Activated naive CD8-positive, alpha-beta T cell treated with anti-CD3 and anti-CD28 coated beads, Interleukin-2, amount 50 U/mL, for 16 hours (primary cell): ENCODE measurements around the gene LRSAM1.

Source experiments
- DNase-seq: peaks from one replicate; pipeline ENCODE4 v3.0.0-alpha.2; 2020; ENCODE audit warnings: low read depth, low spot score

Gene LRSAM1

DNA sequence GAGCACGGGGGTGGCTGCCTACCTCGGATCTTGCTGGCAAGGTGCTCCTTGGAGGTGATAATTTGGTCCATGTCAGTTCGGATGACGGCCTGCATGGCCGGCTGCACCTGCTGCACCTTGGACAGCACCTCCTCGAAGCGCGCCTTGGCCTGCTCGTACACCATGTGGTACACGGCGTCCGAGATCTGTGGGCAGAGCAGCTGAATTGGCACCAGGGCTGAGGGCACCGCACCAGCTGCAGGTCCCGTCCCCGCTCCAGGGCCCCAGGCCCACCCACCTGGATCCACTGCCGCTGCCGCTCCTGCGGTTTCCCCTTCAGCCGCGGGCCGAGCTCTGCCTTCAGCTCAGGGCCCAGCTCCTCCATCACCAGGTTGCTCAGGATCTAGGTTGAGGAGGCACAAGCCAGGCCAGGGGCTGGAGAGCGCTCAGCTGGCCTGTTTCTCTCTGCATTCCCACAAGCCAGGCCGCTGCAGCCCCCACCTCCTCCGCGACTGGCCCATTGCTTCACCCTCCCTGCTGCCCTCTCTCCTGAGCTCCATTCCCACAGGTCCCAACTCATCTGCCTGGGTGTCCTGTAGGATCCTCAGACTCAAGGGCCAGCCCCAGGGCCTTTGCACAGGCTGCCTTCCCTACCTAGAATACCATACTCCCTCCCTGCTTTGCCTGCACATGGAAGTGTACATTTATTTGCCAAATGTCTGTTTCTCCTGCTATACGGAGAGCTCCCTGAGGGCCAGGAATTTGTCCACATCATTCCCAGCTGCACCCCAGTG lies 65.7 kb downstream of the LRSAM1 start:
- DNase-seq = no peak

DNA sequence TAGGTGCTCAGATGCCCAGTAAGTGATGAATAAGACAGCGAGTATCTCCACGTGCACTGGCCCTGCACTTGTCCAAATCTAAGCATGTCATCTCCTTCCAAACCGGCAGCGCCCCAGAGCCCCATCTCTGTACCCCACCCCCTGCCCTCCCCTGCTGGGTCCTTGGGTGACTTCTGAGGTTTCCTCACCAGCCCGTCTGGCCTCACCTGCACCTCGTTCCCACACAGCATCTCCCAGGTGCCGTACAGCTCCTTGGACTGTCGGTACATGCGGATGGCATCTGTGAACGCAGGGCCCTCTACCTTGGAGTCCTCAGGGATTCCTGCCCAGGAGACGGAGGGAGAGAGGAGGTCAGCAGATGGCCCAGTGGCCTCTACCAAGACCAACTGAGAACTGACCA lies 66.3 kb downstream of the LRSAM1 start:
- no peak for DNase-seq

DNA sequence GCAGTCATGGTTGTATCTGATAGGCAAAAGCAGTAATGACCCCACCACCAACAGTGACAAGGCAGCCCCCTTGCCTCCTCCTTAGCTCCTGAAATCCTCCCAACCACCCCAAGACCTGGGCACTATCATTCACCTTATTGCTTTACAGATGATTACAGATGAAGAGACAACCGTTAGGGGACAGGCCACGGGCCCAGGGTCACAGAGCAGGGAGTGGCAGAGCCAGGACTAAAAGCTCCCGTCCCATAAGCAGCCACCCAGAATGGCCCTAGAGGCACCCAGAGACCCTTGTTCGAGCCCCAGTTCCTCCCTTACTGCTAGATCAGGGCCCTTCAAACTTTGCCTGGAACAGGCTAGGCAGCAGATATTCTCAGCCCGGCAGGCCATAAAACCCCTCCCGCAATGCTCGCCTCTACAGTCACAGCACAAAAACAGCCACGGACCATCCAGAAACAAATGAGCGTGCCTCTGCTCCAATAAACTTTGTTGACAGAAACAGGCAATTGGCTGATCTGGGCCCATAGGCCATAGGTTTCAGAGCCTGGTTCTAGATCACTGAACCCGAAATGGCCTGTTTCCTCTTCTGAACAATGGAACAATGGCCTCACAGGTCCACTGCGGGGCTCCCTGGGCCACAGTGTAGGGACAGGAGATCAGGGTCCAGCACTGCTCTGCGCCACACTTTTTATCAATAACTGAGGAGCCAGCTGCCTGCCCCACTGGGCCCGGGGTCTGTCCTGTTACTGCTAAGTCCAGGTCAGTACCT lies 67.0 kb downstream of the LRSAM1 start:
- DNase-seq = no peak

DNA sequence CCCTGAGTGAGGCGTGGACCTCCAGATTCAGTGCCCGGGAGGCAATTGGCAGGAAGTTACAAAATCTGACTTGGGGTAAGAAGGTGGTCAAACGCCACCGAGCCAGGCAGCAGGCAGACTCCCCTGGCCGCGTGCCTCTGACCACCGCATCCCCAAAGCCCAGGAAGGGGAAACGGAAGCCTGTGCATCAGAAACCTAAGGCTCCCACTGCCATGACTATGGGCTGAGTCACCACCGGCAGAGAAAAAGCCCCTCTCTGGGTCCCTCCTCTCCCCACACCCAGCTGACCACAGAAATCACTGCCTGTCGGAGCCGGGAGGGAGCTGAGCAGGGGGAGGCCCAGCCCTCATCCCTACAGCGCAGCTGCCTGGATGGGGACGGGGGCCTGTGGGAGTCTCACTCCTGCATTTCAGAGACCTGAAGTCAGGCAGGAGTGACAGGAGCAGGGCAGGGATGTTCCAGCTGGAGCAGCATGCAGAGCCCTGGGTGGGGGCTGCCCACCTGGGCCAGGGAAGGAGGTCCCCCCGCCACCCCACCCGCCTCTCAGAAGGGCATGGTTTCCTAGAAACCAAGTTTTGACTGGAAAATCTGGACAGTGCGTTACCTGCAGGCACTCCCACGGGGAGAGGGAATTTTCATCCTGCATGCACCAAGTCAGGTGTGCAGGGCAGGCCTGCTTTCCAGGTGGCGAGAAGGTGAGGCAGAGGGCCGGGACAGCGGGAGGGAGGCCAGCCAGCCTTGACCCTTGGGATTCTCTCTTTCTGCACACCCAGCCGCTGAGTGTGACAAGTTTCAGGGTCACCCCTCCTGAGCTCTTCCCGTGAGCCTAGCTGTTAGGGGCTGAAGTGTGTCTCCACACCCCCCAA lies 68.2 kb downstream of the LRSAM1 start:
- DNase-seq = no peak

DNA sequence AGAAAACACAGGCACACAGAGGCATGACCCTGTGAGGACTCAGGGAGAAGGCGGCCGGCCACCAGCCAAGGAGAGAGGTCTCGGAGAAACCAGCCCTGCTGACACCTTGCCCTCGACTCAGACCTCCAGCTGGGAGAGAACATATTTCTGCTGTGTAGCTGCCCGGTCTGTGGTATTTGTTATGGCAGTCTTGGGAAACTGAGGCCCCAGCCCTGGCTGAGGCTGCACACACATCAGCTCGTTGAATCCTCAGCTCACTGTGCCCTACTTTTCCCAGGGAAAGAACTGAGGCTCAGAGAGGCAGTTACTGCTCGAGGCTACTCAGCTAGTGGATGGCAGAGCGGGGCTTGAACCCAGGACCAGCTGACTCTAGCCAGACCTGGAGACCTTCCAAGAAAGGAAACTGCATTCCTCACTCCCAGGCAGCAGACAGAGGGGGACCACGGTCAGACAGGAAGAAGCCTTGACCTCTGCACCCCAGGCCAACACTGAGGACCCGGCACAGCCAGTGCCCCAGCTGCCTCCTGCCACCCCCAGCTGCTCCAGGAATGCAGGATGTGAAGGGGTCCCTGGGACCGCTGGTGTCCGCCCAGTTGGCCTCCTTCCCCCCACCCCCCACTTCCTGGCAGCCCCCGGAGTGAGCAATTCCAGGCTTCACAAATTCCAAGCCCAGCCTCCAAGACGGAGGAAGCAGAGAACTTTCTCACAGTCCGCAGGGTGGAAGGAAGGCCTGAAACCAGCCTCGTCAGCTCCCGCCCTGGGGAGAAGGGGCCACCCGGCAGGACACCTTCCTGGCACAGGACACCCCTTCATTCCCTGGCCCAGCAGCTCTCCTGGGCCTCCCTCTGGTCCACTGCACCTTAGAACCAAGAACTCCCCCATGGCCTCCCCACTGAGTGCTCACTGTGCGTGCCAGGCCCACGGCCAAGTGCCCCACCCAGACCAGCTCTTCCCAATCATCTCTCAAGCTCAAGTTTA lies 69.9 kb downstream of the LRSAM1 start:
- DNase-seq = no peak

DNA sequence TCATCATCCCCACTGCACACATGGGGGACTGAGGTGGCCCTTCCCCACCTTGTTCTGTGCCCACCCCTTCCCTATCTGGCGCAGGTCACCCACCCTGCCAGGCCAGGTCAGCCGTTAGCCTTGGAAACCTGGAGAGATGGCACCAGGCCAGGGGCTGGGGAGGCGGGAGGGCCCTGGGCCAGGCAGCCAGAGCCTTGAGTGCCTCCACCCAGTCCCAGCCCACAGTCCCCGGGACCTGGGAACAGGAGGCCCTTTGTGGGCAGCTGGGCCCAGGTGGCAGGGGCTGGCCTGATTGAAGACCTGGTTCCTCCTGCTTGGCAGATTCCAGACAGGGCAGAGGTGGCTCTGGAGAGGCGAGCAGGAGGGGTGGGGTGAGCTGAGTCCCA lies 70.6 kb downstream of the LRSAM1 start:
- no peak for DNase-seq

DNA sequence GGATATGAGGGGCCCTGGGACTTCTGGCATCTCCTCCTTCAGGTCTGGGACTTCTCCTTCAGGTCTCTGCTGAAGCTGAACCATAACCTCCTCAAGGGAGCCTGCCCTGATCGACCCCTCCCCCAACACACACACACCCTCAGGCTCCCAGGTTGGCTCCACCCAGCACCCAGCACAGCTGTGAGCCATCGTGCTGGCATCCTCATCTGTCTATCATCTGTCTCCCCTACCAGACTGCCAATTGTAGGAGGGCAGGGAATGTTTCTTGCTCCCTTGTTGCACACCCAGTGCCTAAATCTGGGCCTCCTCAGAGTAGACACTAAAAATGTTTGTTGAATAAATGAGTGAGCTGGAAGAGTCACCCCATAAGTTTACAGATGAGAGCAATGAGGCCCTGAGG lies 71.4 kb downstream of the LRSAM1 start:
- no peak for DNase-seq

DNA sequence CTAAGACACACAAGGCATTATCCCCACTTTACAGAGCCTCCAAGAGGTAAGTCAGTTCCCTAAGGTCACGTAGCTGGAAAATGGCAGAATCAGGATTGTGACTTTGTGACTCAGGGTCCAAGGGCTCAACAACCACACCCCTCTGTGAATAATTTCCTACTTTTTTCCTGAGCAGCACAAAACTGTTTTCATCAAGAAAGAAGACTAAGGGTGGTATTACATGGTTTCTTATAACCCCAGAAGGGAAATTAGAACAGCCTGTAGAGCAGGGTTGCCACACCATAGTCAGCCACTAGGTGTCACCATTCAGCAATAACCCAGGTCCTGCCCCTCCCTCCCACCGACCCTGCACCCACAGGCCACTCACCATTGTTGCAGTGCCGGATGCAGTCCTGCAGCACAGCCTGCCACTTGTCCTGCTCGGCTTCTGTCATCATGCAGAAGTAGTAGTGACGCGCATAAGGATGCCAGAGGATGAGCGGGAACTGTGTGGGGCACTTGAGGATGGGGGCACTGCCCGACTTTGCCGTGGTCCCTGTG lies 72.1 kb downstream of the LRSAM1 start:
- no peak for DNase-seq

DNA sequence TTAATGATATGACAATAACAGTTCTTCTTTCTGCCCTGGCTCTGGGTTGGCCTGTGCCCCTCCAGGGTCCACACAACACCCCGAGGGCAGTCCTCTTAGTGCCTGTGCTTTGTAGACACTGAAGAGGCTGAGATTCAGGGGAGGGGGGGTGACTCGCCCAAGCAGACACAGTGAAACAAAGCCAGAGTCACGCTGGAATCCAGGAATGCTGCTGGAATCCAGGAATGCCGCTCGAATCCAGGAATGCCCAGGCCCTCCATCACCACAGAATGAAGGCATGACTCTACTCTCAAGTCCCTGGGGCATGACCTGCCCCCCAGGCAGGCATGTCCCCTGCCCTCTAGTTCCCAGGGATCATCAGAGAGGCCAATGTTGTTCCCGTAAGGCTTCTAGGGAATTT lies 73.1 kb downstream of the LRSAM1 start:
- DNase-seq = no peak

DNA sequence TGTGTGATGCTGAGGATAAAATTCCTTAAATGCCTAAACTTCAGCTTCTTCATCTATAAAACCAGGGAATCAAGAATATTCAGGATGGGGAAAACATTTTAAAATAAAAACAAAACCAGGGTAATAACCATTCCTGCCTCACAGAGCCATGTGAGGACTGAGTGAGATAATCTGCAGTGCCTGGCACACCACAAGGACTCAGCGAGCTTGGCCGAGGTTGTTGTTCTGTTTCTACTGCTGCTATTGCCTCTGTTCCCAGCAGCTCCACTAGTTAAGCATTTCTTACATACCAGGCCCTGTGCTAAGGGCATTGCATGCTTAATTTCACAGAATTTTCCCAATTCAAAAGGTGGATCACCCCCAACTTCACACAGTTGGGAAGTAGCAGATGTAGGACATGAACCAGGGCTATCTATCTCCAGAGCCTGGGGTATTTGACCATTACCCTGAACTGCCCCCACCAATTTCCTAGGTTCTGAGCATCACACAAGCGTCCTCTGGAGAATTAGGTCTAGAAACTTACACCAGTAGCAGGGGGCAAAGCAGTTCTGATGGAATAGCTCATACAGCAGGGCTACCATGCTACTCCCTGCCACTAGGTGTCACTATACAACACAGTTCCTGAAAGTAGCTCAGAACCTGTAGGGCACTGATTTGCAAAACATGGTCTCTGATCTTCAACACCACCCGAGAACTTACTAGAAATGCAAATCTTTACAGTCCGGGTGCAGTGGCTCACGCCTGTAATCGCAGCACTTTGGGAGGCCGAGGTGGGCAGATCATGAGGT lies 74.3 kb downstream of the LRSAM1 start:
- no peak for DNase-seq

DNA sequence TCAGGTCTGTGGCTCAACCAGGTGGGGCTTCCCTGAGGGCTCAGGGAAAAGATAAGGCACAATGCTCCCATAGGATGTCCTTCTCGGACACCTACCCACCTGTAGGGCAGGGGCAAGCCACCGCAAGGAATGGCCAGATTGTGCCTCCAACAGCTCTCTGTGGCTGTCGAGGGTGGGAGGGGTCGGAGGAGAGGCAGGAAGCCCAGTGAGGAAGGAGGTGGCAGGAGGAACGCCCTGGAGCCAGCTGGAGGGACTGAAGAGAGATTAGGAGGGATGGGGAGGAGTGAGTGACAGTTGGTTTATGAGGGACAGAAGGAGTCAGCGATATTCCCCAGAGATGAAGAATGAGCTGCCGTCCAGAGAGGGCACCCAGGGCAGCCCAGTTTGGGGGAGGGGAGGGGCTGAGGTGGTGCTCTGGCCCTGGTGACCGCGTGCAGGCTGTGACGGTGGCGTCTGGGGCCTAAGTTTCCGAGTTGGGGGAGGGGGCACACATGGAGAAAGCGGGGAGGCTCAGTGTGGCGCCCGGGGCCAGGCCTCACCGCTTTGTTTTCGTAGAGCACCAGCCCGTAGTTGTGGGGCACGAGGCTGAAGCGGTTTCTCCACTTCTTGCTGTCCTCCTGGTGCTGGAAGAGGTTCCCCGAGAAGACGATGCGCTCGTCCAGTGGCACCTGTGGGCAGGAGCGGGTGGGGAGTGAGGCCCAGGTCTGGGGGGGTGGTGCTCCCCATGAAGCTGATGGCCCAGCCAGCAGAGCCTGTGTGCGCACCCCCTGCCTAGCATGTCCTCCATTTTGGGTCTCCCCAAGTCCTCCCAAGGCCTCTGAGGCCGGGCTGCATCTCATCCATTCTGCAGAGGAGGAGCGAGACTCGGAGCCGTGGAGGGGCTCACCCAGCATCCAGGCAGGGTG lies 75.6 kb downstream of the LRSAM1 start:
- no peak for DNase-seq

DNA sequence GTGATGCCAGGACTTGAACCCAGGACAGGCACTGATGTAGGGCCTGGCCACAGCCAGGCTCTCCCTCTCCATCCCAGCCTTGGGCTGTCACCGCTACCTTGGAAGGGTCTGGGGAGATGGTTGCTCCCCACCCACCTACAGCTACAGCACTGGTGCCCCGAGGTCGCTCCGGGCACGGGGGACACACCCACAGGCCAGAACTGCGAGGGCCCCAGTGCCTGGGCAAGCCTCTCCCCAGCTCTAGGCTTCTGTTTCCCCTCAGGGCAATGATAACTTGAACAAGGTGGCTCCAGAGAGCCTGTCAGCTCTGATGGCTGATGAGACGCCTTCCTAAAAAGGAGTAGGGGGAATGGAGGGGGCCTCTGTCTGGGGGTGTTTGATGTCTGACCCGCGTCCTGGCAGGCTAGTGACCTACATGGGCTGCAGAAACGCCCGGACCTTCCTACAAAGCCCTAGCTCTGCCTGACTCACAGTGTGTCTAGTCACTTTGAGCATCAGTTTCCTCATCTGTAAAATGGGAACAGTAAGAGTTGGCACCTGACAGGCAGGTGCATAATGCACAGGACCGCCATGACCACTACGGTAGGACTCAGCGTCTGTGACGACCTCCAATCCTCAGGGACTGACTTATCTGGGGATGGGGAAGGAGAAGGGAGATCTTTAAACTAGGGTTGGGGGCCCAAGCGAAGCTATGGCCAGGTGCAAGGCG lies 76.4 kb downstream of the LRSAM1 start:
- no peak for DNase-seq

DNA sequence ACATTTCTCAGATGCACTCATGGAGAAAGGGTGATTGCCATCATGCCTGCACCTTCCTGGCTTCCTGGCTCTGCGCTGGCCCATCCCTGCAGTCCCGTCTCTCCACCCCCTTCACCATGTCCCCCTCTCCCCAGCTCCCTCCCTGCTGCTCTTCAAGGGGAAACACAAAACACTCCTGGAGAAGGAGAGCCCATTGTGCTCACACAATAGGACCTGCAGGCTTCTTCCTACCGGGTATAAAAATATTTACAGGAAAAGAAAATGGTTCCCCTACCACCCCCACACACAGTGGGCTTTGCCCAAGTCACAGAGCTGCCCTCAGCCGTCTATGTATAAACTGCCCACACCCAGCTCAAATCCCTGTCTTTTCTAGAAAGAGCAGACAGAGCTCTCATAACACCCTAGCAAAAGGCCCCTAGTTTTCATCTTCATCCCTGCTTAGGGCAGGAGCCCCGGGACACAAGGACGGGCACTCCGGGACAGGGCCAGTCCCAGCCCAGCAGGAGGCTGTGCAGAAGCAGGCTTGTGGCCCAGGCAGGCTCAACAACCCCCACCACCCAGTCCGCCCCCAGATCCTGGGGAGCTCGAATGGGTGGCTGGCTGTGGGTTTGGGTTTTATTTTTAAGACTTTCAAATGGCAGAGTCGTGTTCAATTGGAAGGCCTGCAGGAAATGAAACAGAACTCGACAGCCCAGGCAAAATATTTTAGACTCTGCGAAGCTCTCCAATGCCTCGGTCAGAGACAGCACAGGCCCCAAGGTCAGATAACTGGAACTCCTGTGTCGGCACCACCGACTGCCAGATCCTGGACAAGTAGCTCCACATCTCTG lies 77.3 kb downstream of the LRSAM1 start:
- DNase-seq = no peak

DNA sequence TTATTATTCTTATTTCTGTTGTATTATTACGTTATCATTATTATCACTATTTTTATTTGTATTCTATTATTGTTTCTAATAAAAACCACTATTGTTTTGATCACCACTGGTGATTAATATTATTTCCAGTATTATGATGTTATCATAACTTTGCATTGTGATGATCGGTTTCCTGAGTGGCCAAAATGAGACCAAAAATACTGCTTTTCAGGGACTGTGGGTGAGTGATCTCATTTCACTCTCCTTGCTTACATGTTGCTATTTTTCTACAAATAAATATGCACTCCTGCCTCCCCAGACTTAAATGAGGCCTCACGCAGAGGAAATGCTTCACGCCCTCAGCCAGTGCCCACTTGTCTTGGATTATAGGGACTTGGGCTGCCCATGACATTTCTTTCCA lies 78.4 kb downstream of the LRSAM1 start:
- DNase-seq = no peak

DNA sequence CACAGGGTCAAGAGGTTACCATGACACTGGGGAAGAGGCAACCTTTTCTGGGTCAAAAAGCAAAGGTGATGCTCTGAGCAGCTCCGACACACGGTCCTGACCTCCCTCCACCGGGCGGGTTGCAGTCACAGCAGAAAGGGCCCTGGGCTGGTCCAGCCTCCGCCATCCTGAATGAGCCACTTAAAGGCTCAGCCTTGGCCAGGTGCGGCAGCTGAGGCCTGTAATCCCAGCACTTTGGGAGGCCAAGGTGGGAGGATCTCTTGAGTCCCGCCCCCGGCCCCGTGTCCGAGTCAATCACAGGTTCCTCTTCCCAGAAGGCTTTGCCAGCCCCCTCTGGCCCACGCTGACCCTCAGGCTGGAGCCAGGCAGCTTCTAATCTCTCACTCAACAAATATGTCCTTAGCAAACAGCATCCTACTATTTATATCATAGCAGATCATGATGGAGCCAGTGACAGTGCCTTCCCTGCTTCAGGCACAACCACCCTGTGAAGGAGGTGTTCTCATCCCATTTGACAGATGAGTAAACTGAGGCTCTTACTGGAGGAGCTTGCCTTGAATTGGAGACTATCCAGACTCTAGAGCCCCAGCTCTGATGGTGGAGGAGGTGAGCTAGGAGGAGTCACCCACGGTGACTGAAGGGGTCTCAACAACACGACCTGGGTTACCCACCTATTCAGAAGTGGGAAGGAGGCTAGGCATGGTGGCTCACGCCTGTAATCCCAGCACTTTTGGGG lies 79.1 kb downstream of the LRSAM1 start:
- no peak for DNase-seq

DNA sequence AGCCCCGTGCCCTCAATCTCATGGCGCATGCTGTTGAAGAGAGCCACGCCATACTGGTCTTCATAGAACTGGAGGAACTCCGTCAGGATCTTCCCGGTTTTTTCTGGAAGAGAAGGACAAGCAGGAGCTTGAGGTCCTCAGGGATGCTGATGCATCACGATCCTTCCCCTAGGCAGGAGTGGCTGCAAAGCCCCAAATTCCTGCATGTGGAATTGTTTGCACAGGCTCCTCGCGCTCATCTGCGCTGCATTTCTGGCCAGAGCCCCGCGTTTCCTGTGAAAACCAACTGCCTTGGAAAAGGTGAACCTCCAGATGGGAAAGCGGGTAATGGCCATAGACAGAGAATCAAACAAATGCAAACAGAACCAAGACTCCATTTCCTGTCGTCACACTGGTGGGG lies 80.4 kb downstream of the LRSAM1 start:
- no peak for DNase-seq
